ENCODE data around the gene EML4. TPM values are rescaled to one million over a fixed set of nuclear protein-coding genes. Genes with fewer than 3 reads are reported as not detected.

The EML4 gene
- total and polyA plus RNA-seq, 9 of the 15 experiments (the other 6 are each of a cell fraction or from before 2014, with no cell fraction given) = 14.7 to 48.3 (median 36.5) TPM

- CTCF ChIA-PET (ENCODE audit: low intra/inter-chr PET ratio) = no interaction called here
- H3K27ac ChIP-seq (ENCODE audit: extremely low read depth, low read depth, low read length) = no peak overlapping the region
These were observed 62.9 kb downstream of the EML4 start for GRCh38 chr2:42232024-42232423.

GRCh38 chr2:42233976-42234441 is 64.9 kb downstream of the EML4 start:
- no peak overlapping the region for H2AFZ ChIP-seq (ENCODE audit: low read depth, low read length)
- H3K4me3 ChIP-seq = no peak overlapping the region
- ATAC-seq (no peak), FAIRE-seq (no peak), DNase-seq (ENCODE audit: extremely low read depth in 1 of 4, low spot score in 3 of 4) (no peak)
- H4K20me1 ChIP-seq (replicated peaks; ENCODE audit: control insufficient read depth, insufficient read depth, low read length) = peaks cover 4% of the 10 kb centered on the region
- intact Hi-C loops (cut with micrococcal nuclease) (no loop called here), in situ Hi-C loops (cut with MboI) (no loop called here)
- H3K4me2 ChIP-seq (ENCODE audit: insufficient read depth, low read length) = no peak overlapping the region
- no peaks in the 10 kb centered on the region for H3K36me3 ChIP-seq (ENCODE audit: control insufficient read depth, insufficient read depth, low read length)
- BruUV-seq (replicated peaks) = no TSS peak
- H3K27ac ChIP-seq (ENCODE audit: extremely low read depth, low read depth, low read length) = no peak overlapping the region
- no peaks in the 10 kb centered on the region for H3K9me3 ChIP-seq (replicated peaks; ENCODE audit: control insufficient read depth, insufficient read depth, low read depth, low read length)
- no peak for TF ChIP-seq RFX1 (IDR thresholded peaks at IDR 0.05)
- TF ChIP-seq ATF4 (CRISPR knock-in tag; IDR thresholded peaks at IDR 0.05) = no peak
- no peak for TF ChIP-seq DNMT1 (IDR thresholded peaks at IDR 0.05)
- no peak for TF ChIP-seq ZNF431 (CRISPR knock-in tag; IDR thresholded peaks at IDR 0.05)
- no peak for TF ChIP-seq SRSF7 (optimal IDR thresholded peaks at IDR 0.05; ENCODE audit: low read depth, low read length)
- TF ChIP-seq ZNF239 (CRISPR knock-in tag; IDR thresholded peaks at IDR 0.05) = no peak
- no peak for TF ChIP-seq CBX2 (IDR thresholded peaks at IDR 0.05; ENCODE audit: insufficient read depth, low read length, poor library complexity, severe bottlenecking)
- TF ChIP-seq ZNF143 (CRISPR knock-in tag; IDR thresholded peaks at IDR 0.05) = no peak
- no peak for TF ChIP-seq ZNF592 (IDR thresholded peaks at IDR 0.05)
- TF ChIP-seq GTF2E2 (tag; IDR thresholded peaks at IDR 0.05) = no peak
- no peak for TF ChIP-seq ZNF232 (CRISPR knock-in tag; IDR thresholded peaks at IDR 0.05)
- TF ChIP-seq SRSF3 (IDR thresholded peaks at IDR 0.05; ENCODE audit: insufficient read depth, low read length) = no peak
- peaks cover 0 to 3% of the 10 kb centered on the region in 2 experiments; a peak in 1 of 5 replicates for H3K4me1 ChIP-seq (replicated peaks in 1 of 2; ENCODE audit: control insufficient read depth in 2 of 2, insufficient read depth in 2 of 2, low read length in 2 of 2)
- CTCF ChIA-PET (ENCODE audit: low intra/inter-chr PET ratio) = no interaction called here
- H3K79me2 ChIP-seq (ENCODE audit: control insufficient read depth, insufficient read depth, low read length) = no peaks in the 10 kb centered on the region
- no peaks in the 10 kb centered on the region for H3K27me3 ChIP-seq (ENCODE audit: control insufficient read depth in 2 of 2, insufficient read depth in 2 of 2, low read length in 2 of 2)
- POLR2A ChIA-PET = interaction anchor here (0.6 to 1.8 kb wide), 4 partner anchors 9 to 239 kb away, joined by 3 to 6 read pairs (median 3); no protein-coding TSS in a partner anchor
- 83% methylated on average over 5 of the region's 5 CpGs for WGBS (ENCODE audit: insufficient coverage, low coverage, missing lambda C conversion rate)
- no peak overlapping the region for H3K9ac ChIP-seq (ENCODE audit: insufficient read depth in 1 of 2, low read depth in 2 of 2, low read length in 2 of 2)
- no peaks in the 10 kb centered on the region for H3K9me1 ChIP-seq (ENCODE audit: control insufficient read depth, insufficient read depth, low read length)

More at GRCh38 chr2:42232024-42232423, 62.9 kb downstream of the EML4 start:
- FAIRE-seq = no peak
- Histone ChIP-seq H3K27me3 (ENCODE audit: control insufficient read depth in 2 of 2, insufficient read depth in 2 of 2, low read length in 2 of 2) (no peaks in the 10 kb centered on the region), H3K36me3 (ENCODE audit: control insufficient read depth, insufficient read depth, low read length) (no peaks in the 10 kb centered on the region), H3K4me2 (ENCODE audit: insufficient read depth, low read length) (no peak overlapping the region), H2AFZ (ENCODE audit: low read depth, low read length) (no peak overlapping the region), H3K9me1 (ENCODE audit: control insufficient read depth, insufficient read depth, low read length) (no peaks in the 10 kb centered on the region), H3K9me3 (replicated peaks; ENCODE audit: control insufficient read depth, insufficient read depth, low read depth, low read length) (no peaks in the 10 kb centered on the region), H3K4me3 (no peak overlapping the region), H3K9ac (ENCODE audit: insufficient read depth in 1 of 2, low read depth in 2 of 2, low read length in 2 of 2) (no peak overlapping the region), H4K20me1 (replicated peaks; ENCODE audit: control insufficient read depth, insufficient read depth, low read length) (peaks cover 4% of the 10 kb centered on the region), H3K4me1 (replicated peaks in 1 of 2; ENCODE audit: control insufficient read depth in 2 of 2, insufficient read depth in 2 of 2, low read length in 2 of 2) (no peaks in the 10 kb centered on the region), H3K79me2 (ENCODE audit: control insufficient read depth, insufficient read depth, low read length) (no peaks in the 10 kb centered on the region)
- DNase-seq (ENCODE audit: extremely low read depth in 1 of 4, low spot score in 3 of 4) = no peak
- 24% methylated on average over 1 of the region's 1 CpG for WGBS (ENCODE audit: insufficient coverage, low coverage, missing lambda C conversion rate)
- in situ Hi-C loops (cut with MboI) = no loop called here
- BruUV-seq (replicated peaks) = no TSS peak
- no peak for TF ChIP-seq ELF4 (CRISPR knock-in tag; IDR thresholded peaks at IDR 0.05)
- TF ChIP-seq KLF1 (tag; IDR thresholded peaks at IDR 0.05) = no peak
- ATAC-seq = no peak
- POLR2A ChIA-PET = no interaction called here
- intact Hi-C loops (cut with micrococcal nuclease) = no loop called here
